Endothelial cell of umbilical vein (primary cell): ENCODE measurements around the gene MLH1. TPM values are rescaled to one million over a fixed set of nuclear protein-coding genes. Genes with fewer than 3 reads are reported as not detected.

Experiments
- BruUV-seq: library from RNA; stranded (reverse); fragments of 400-500 nt; replicated peaks from 2 replicates; lab custom pipeline; 2021; lab: Mats Ljungman, UMichigan
- CTCF ChIA-PET: fragments of 300-600, 350-600 bp; sonication (Branson Sonifier 250); formaldehyde crosslinking; loops from one replicate; lab custom pipeline; 2021; ENCODE audit warnings: antibody characterized with exemption, inconsistent platforms; lab: Charles Lee
- POLR2A ChIA-PET: fragments of 300-600, 350-600 bp; sonication (Branson Sonifier 250); formaldehyde crosslinking; loops from one replicate; lab custom pipeline; 2021; ENCODE audit warnings: antibody characterized with exemption, inconsistent platforms; lab: Charles Lee
- DNase-seq: peaks from one replicate; pipeline ENCODE4 v3.0.0-alpha.2; 2011; ENCODE audit warnings: low read depth, low spot score
- FAIRE-seq: peaks from 2 replicates; lab custom pipeline; 2011; peaks lifted over from hg19 to GRCh38; lab: Jason Lieb, UNC
- H2AFZ ChIP-seq: 2 replicates; pipeline ENCODE4 v1.6.0; 2012; ENCODE audit warnings: low read depth, low read length, control low read depth, inconsistent platforms
- H3K27ac ChIP-seq: 2 replicates; pipeline ENCODE4 v1.5.1; 2011; ENCODE audit warnings: low read depth, mild to moderate bottlenecking, control low read depth, low read length, moderate library complexity; ENCODE audit not compliant: insufficient read depth
- H3K27me3 ChIP-seq, 2 experiments: 2 replicates each; pipeline versions ENCODE4 v1.6.0 to v1.6.1; 2011; ENCODE audit warnings: low read length in 2 of 2, mixed read lengths in 1 of 2; ENCODE audit not compliant: control insufficient read depth in 2 of 2, insufficient read depth in 2 of 2
- H3K36me3 ChIP-seq, 2 experiments: 2 replicates in 1 of 2; 3 replicates in 1 of 2; pipeline ENCODE4 v1.5.1; 2011; ENCODE audit warnings: low read length in 2 of 2, mild to moderate bottlenecking in 1 of 2, moderate library complexity in 1 of 2; ENCODE audit not compliant: control insufficient read depth in 2 of 2, insufficient read depth in 2 of 2; ENCODE audit errors: extremely low read depth in 1 of 2
- H3K4me1 ChIP-seq: 3 replicates; pipeline ENCODE4 v1.5.1; 2011; ENCODE audit warnings: mild to moderate bottlenecking, low read length; ENCODE audit not compliant: control insufficient read depth, insufficient read depth; ENCODE audit errors: extremely low read depth
- H3K4me2 ChIP-seq: 2 replicates; pipeline ENCODE4 v1.6.1; 2011; ENCODE audit warnings: low read length, control low read depth, mixed read lengths; ENCODE audit not compliant: insufficient read depth
- H3K4me3 ChIP-seq, 3 experiments: fragments of 200-600 bp in 1 of 3; sonication (generic), shearing (Covaris generic) in 1 of 3; replicated peaks in 1 of 3; 2 replicates each; pipeline ENCODE4 v1.5.1; 2011 to 2016; ENCODE audit warnings: control low read depth in 3 of 3, low read length in 3 of 3, mild to moderate bottlenecking in 2 of 3, inconsistent platforms in 1 of 3, low read depth in 1 of 3, moderate library complexity in 1 of 3; ENCODE audit not compliant: insufficient read depth in 1 of 3
- H3K79me2 ChIP-seq: 2 replicates; pipeline ENCODE4 v1.6.0; 2012; ENCODE audit warnings: low read length, inconsistent platforms; ENCODE audit not compliant: control insufficient read depth, insufficient read depth
- H3K9ac ChIP-seq: replicated peaks from 2 replicates; pipeline ENCODE3; 2011; ENCODE audit warnings: low read length, control low read depth; ENCODE audit not compliant: insufficient read depth; ENCODE audit errors: extremely low read depth
- H3K9me1 ChIP-seq: replicated peaks from 3 replicates; pipeline ENCODE4 v1.6.0; 2011; ENCODE audit warnings: mild to moderate bottlenecking, low read length; ENCODE audit not compliant: control insufficient read depth, insufficient read depth; ENCODE audit errors: extremely low read depth
- H3K9me3 ChIP-seq: replicated peaks from 2 replicates; pipeline ENCODE4 v1.5.1; 2012; ENCODE audit warnings: low read length, inconsistent platforms; ENCODE audit not compliant: control insufficient read depth, insufficient read depth
- H4K20me1 ChIP-seq: replicated peaks from 2 replicates; pipeline ENCODE3; 2011; ENCODE audit warnings: mild to moderate bottlenecking, low read length; ENCODE audit not compliant: control insufficient read depth, insufficient read depth; ENCODE audit errors: extremely low read depth
- CTCF ChIP-seq, 2 donors: IDR thresholded peaks; 1 replicate in 1 of 2; 2 replicates in 1 of 2; pipeline ENCODE4 v1.5.1; 2011; ENCODE audit warnings: low read length in 2 of 2, mild to moderate bottlenecking in 2 of 2, moderate library complexity in 2 of 2, control low read depth in 1 of 2, inconsistent platforms in 1 of 2, low read depth in 1 of 2; ENCODE audit not compliant: insufficient read depth in 1 of 2; ENCODE audit errors: extremely low read depth in 1 of 2
- EZH2 ChIP-seq: IDR thresholded peaks from 2 replicates; pipeline ENCODE4 v1.6.1; 2012; ENCODE audit warnings: borderline replicate concordance, low read depth, mild to moderate bottlenecking, moderate library complexity, low read length, inconsistent platforms; ENCODE audit not compliant: severe bottlenecking
- FOS ChIP-seq: IDR thresholded peaks from 2 replicates; pipeline ENCODE4 v1.6.1; 2011; ENCODE audit warnings: mild to moderate bottlenecking, low read length, moderate library complexity, borderline replicate concordance; ENCODE audit not compliant: insufficient read depth
- GATA2 ChIP-seq: IDR thresholded peaks from 2 replicates; pipeline ENCODE4 v1.7.0; 2011; ENCODE audit warnings: low read depth, mild to moderate bottlenecking, moderate library complexity, mixed read lengths, low read length; ENCODE audit not compliant: insufficient read length, insufficient read depth
- JUN ChIP-seq: IDR thresholded peaks from 2 replicates; pipeline ENCODE4 v1.6.1; 2011; ENCODE audit warnings: borderline replicate concordance, low read depth; ENCODE audit not compliant: insufficient read length, insufficient read depth
- MAX ChIP-seq: IDR thresholded peaks from 2 replicates; pipeline ENCODE4 v1.6.1; 2011; ENCODE audit not compliant: insufficient read depth, insufficient read length
- MYC ChIP-seq: IDR thresholded peaks from one replicate; pipeline ENCODE4 v1.6.1; 2011; ENCODE audit warnings: mild to moderate bottlenecking, low read depth, low read length
- POLR2A ChIP-seq: IDR thresholded peaks from 2 replicates; pipeline ENCODE4 v1.6.1; 2012; ENCODE audit warnings: low read depth, mild to moderate bottlenecking, control low read depth, low read length
- POLR2AphosphoS5 ChIP-seq: IDR thresholded peaks from 2 replicates; pipeline ENCODE4 v1.6.1; 2012; ENCODE audit warnings: low read depth, mild to moderate bottlenecking, control low read depth, low read length, moderate library complexity; ENCODE audit not compliant: insufficient read depth
- dilution Hi-C: fragments of 300-500 bp; cut with MboI; formaldehyde crosslinking; loops from one replicate; pipeline ENCODE4 v1.15.0; 2019; ENCODE audit warnings: low sequenced_read_pairs; ENCODE audit not compliant: extremely low pct_ligation_motif_present
- intact Hi-C: fragments of 100-400 bp; cut with micrococcal nuclease; formaldehyde crosslinking; loops from one replicate; pipeline ENCODE4 v1.10.0; 2022
- polyA plus RNA-seq, 4 experiments: library from polyadenylated mRNA; depleted of rRNA in 3 of 4; stranded (reverse) in 3 of 4; unstranded in 1 of 4; fragments of >200 nt; gene quantifications; 2 replicates each; pipeline versions ENCODE4 v1.2.1 to v1.2.3, GENCODE V29; 2011 to 2012; ENCODE audit warnings: missing spikeins in 1 of 4
- total RNA-seq: library from RNA; stranded (reverse); gene quantifications from 2 replicates; pipeline ENCODE4 v1.2.3, GENCODE V29; 2021

The MLH1 gene
- total and polyA plus RNA-seq, 2 donors (not counting 3 experiments of a cell fraction or from before 2014, with no cell fraction given) = 22.2 to 32.9 TPM

GRCh38 chr3:36957063-36957462 is 36.3 kb upstream of the MLH1 start:
- no peaks in the 10 kb centered on the region for H4K20me1 ChIP-seq
- H3K79me2 ChIP-seq = no peaks in the 10 kb centered on the region
- H3K4me3 ChIP-seq = no peak overlapping the region
- no peak overlapping the region for H3K27ac ChIP-seq
- no peaks in the 10 kb centered on the region for H3K9me3 ChIP-seq
- ChIA-PET POLR2A (no interaction called here), CTCF (interaction anchor here (1.5 to 3.9 kb wide), 10 partner anchors 12 to 227 kb away, joined by 3 to 71 read pairs (median 18); partner anchors contain the start of gene TRANK1)
- FAIRE-seq (no peak), DNase-seq (no peak)
- H3K27me3 ChIP-seq = peaks cover 2 to 3% of the 10 kb centered on the region in 2 experiments
- no peaks in the 10 kb centered on the region for H3K9me1 ChIP-seq
- no TSS peak for BruUV-seq
- H3K9ac ChIP-seq = no peak overlapping the region
- TF ChIP-seq EZH2 = no peak
- TF ChIP-seq POLR2AphosphoS5 = no peak
- TF ChIP-seq CTCF (IDR thresholded peaks at IDR 0.05; ENCODE audit: extremely low read depth in 1 of 2, insufficient read depth in 1 of 2, low read depth in 1 of 2, low read length in 2 of 2) = no peak
- TF ChIP-seq FOS = no peak
- TF ChIP-seq POLR2A = no peak
- TF ChIP-seq GATA2 = no peak
- TF ChIP-seq MAX = no peak
- no peak for TF ChIP-seq JUN
- TF ChIP-seq MYC = no peak
- no peaks in the 10 kb centered on the region for H3K36me3 ChIP-seq
- no peak overlapping the region for H3K4me2 ChIP-seq
- H3K4me1 ChIP-seq = no peaks in the 10 kb centered on the region
- dilution Hi-C loops = no loop called here
- no peak overlapping the region for H2AFZ ChIP-seq
- intact Hi-C loops = no loop called here
